T-helper 1 cell (primary cell): ENCODE data around the gene CYB561A3.
"Not testable (repeated sequence)": the region's sequence is repeated elsewhere in the genome, so short reads cannot be mapped to it uniquely, and the experiment has no call there.

ENCODE experiments used
- DNase-seq, 5 donors: peaks; one replicate each; pipeline ENCODE4 v3.0.0-alpha.2; 2012 to 2020
- total RNA-seq, 4 donors: gene quantifications; one replicate each; lab custom pipeline; 2026; lab: John Stamatoyannopoulos, UW

The CYB561A3 gene
- total RNA-seq: 30.7 to 43.9 (median 40.7) reads per million in 4 donors

- peak; percentile 74 to 95 (median 81) for DNase-seq
These were observed at the start of gene CYB561A3, which contains the start of gene TMEM138 for GRCh38 chr11:61361741-61362541. Gene CYB561A3 (minus strand): TSS chr11:61361882. CDS start chr11:61356713, 5,169 bp downstream. Gene TMEM138 (plus strand): TSS chr11:61362374. CDS start chr11:61364391, 2,017 bp downstream.

- DNase-seq: no peak
These were observed 45.5 kb upstream of the CYB561A3 start for GRCh38 chr11:61406991-61407728.

GRCh38 chr11:61406067-61406466, 44.4 kb upstream of the CYB561A3 start:
- DNase-seq: no peak

- no peak for DNase-seq
These were observed 43.0 kb upstream of the CYB561A3 start for GRCh38 chr11:61404641-61405040.

GRCh38 chr11:61404103-61404502, 42.4 kb upstream of the CYB561A3 start:
- DNase-seq: no peak

GRCh38 chr11:61403658-61404057, 42.0 kb upstream of the CYB561A3 start:
- DNase-seq: no peak

GRCh38 chr11:61401573-61401972, 39.9 kb upstream of the CYB561A3 start:
- no peak for DNase-seq

- DNase-seq: no peak
These were observed 39.5 kb upstream of the CYB561A3 start for GRCh38 chr11:61401173-61401572.

- peak in 1 of 5 donors; percentile 3 for DNase-seq
These were observed 31.4 kb upstream of the CYB561A3 start for GRCh38 chr11:61392981-61393595.

- no peak for DNase-seq
These were observed 28.5 kb upstream of the CYB561A3 start for GRCh38 chr11:61390161-61390560.

GRCh38 chr11:61384271-61385242, 22.9 kb upstream of the CYB561A3 start:
- no peak for DNase-seq

GRCh38 chr11:61383859-61384258, 22.2 kb upstream of the CYB561A3 start:
- DNase-seq: not testable (repeated sequence)

- DNase-seq: no peak
These were observed 19.2 kb upstream of the CYB561A3 start for GRCh38 chr11:61380884-61381283.

GRCh38 chr11:61378713-61379313, 17.1 kb upstream of the CYB561A3 start:
- DNase-seq: no peak

- no peak for DNase-seq
These were observed 15.9 kb upstream of the CYB561A3 start for GRCh38 chr11:61377461-61378160.

- no peak for DNase-seq
These were observed 14.1 kb upstream of the CYB561A3 start for GRCh38 chr11:61375761-61376108.

- no peak for DNase-seq
These were observed 11.2 kb upstream of the CYB561A3 start for GRCh38 chr11:61372659-61373420.

GRCh38 chr11:61370349-61371005, 8.8 kb upstream of the CYB561A3 start:
- no peak for DNase-seq
